HepG2 (cell line): Measurements from ENCODE around the gene GLRX5. TPM values are rescaled to one million over a fixed set of nuclear protein-coding genes. Genes with fewer than 3 reads are reported as not detected.

Experiments used
- GABPA ChIP-seq, 2 experiments: IDR thresholded peaks; 2 replicates each; pipeline ENCODE4 v1.6.1; 2011 to 2016; ENCODE audit warnings: low read depth in 2 of 2, low read length in 1 of 2, missing biosample characterization in 1 of 2, missing genetic modification characterization in 1 of 2
- HNF4G ChIP-seq, 2 experiments: sonication (generic) in 1 of 2; formaldehyde crosslinking in 1 of 2; IDR thresholded peaks; 2 replicates each; pipeline versions ENCODE4 v1.4.0 to v1.6.1; 2011 to 2020; ENCODE audit warnings: borderline replicate concordance in 2 of 2, low read depth in 2 of 2, mild to moderate bottlenecking in 2 of 2, low read length in 1 of 2, missing genetic modification reagents in 1 of 2, moderate library complexity in 1 of 2
- MAFG ChIP-seq: sonication (generic); formaldehyde crosslinking; IDR thresholded peaks from 2 replicates; pipeline ENCODE4 v1.5.1; 2020; ENCODE audit warnings: mild to moderate bottlenecking, missing genetic modification reagents
- PCBP2 ChIP-seq: fragments of 200-400 bp; formaldehyde crosslinking; optimal IDR thresholded peaks from 2 replicates; pipeline ENCODE3; 2018; ENCODE audit warnings: low read length, low read depth; ENCODE audit not compliant: poor library complexity, severe bottlenecking
- TOE1 ChIP-seq: sonication (generic); formaldehyde crosslinking; IDR thresholded peaks from 2 replicates; pipeline ENCODE4 v1.4.0; 2020; ENCODE audit warnings: mild to moderate bottlenecking, missing genetic modification reagents
- ZNF121 ChIP-seq: sonication (generic); formaldehyde crosslinking; IDR thresholded peaks from 2 replicates; pipeline ENCODE4 v1.5.0; 2020; ENCODE audit warnings: mild to moderate bottlenecking, missing genetic modification reagents
- ZNF143 ChIP-seq: sonication (generic); formaldehyde crosslinking; IDR thresholded peaks from 2 replicates; pipeline ENCODE4 v1.4.0; 2020; ENCODE audit warnings: missing genetic modification reagents
- ZNF646 ChIP-seq: sonication (generic); formaldehyde crosslinking; IDR thresholded peaks from 2 replicates; pipeline ENCODE4 v1.9.0; 2021; ENCODE audit warnings: mild to moderate bottlenecking, missing genetic modification reagents
- ZNF740 ChIP-seq: sonication (generic); formaldehyde crosslinking; IDR thresholded peaks from 2 replicates; pipeline ENCODE4 v1.4.0; 2020; ENCODE audit warnings: missing genetic modification reagents
- polyA plus RNA-seq, 8 experiments: library from polyadenylated mRNA; depleted of rRNA in 3 of 8; stranded (reverse) in 7 of 8; unstranded in 1 of 8; fragments of >200 nt; fragmentation: Illumina TruSeq in 4 of 8; extraction: Trizol in 4 of 8; gene quantifications; 2 replicates each; pipeline versions ENCODE4 v1.2.1 to v1.2.3, GENCODE V29; 2011 to 2016; ENCODE audit warnings: low read depth in 4 of 8, missing spikeins in 1 of 8, mixed read lengths in 1 of 8; ENCODE audit not compliant: insufficient read depth in 1 of 8
- total RNA-seq, 5 experiments: library from RNA; depleted of rRNA; stranded (reverse); fragments of >200 nt; fragmentation: Illumina TruSeq; extraction: Trizol; gene quantifications; 2 replicates each; pipeline ENCODE4 v1.2.3, GENCODE V29; 2016; ENCODE audit warnings: low read depth in 1 of 5

Gene GLRX5
- total and polyA plus RNA-seq, 2 of the 13 experiments (the other 11 are each of a cell fraction or from before 2014, with no cell fraction given), result 122 to 146 TPM

GRCh38 chr14:95516554-95517181 is 18.2 kb upstream of the GLRX5 start, which contains the start of gene SYNE3 (continued):
- TF ChIP-seq ZNF740 (CRISPR knock-in tag) (no peak), TOE1 (CRISPR knock-in tag) (no peak), ZNF646 (CRISPR knock-in tag) (no peak), ZNF143 (CRISPR knock-in tag) (no peak), MAFG (CRISPR knock-in tag) (no peak), HNF4G (IDR thresholded peaks at IDR 0.05; ENCODE audit: borderline replicate concordance, low read depth, low read length) (no peak), HNF4G (CRISPR knock-in tag; IDR thresholded peaks at IDR 0.05; ENCODE audit: borderline replicate concordance, low read depth) (no peak), GABPA (IDR thresholded peaks at IDR 0.05; ENCODE audit: low read depth, low read length) (no peak), GABPA (CRISPR knock-in tag; IDR thresholded peaks at IDR 0.05; ENCODE audit: low read depth) (no peak), PCBP2 (no peak), ZNF121 (CRISPR knock-in tag) (no peak)
